Gastrocnemius medialis (tissue), 4 donors: ENCODE results near the gene SLC1A4.
"Not testable (repeated sequence)": the region's sequence is repeated elsewhere in the genome, so short reads cannot be mapped to it uniquely, and the experiment has no call there.

ENCODE experiments used
- CTCF ChIP-seq, 5 experiments: fragments of 450-650 bp in 3 of 5; fragments of 200-600 bp in 2 of 5; sonication (generic) in 2 of 5; IDR thresholded peaks in 4 of 5; conservative IDR thresholded peaks in 1 of 5; 1 replicate in 4 of 5; 2 replicates in 1 of 5; pipeline ENCODE4 v1.5.1; 2016 to 2019; ENCODE audit warnings: antibody characterized with exemption in 5 of 5, mild to moderate bottlenecking in 3 of 5, moderate library complexity in 3 of 5
- POLR2A ChIP-seq, 2 donors: fragments of 450-650 bp; IDR thresholded peaks; one replicate each; pipeline ENCODE4 v1.6.1; 2017; ENCODE audit warnings: antibody characterized with exemption in 2 of 2, mild to moderate bottlenecking in 2 of 2, moderate library complexity in 2 of 2

- not testable (repeated sequence) for TF ChIP-seq CTCF (IDR thresholded peaks at IDR 0.05 in 4 of 5, conservative IDR thresholded peaks at IDR 0.05 in 1 of 5); POLR2A (IDR thresholded peaks at IDR 0.05)
Observed at GRCh38 chr2:64963138-64963537, 26.1 kb upstream of the SLC1A4 start.
